Fibroblast of lung (primary cell): Measurements from ENCODE around the gene SEMA3B. TPM values are rescaled to one million over a fixed set of nuclear protein-coding genes. Genes with fewer than 3 reads are reported as not detected.

Source experiments
- DNase-seq, 2 donors: peaks; one replicate each; pipeline versions ENCODE4 v3.0.0 to v3.0.0-alpha.2; 2010; ENCODE audit warnings: low read depth in 2 of 2
- H2AFZ ChIP-seq: 2 replicates; pipeline ENCODE4 v1.5.1; 2012; ENCODE audit warnings: low read length, control low read depth, inconsistent platforms
- H3K27ac ChIP-seq: 2 replicates; pipeline ENCODE4 v1.5.1; 2011; ENCODE audit warnings: low read length, control low read depth; ENCODE audit not compliant: insufficient read depth
- H3K27me3 ChIP-seq: 2 replicates; pipeline ENCODE4 v1.5.1; 2011; ENCODE audit warnings: mild to moderate bottlenecking, low read length; ENCODE audit not compliant: control insufficient read depth, insufficient read depth
- H3K36me3 ChIP-seq: 2 replicates; pipeline ENCODE4 v1.5.1; 2011; ENCODE audit warnings: low read length; ENCODE audit not compliant: control insufficient read depth, insufficient read depth
- H3K4me1 ChIP-seq: 2 replicates; pipeline ENCODE4 v1.5.1; 2011; ENCODE audit warnings: low read length; ENCODE audit not compliant: control insufficient read depth, insufficient read depth; ENCODE audit errors: extremely low read depth
- H3K4me2 ChIP-seq: 2 replicates; pipeline ENCODE4 v1.5.1; 2011; ENCODE audit warnings: low read length, control low read depth; ENCODE audit not compliant: insufficient read depth; ENCODE audit errors: extremely low read depth
- H3K4me3 ChIP-seq, 4 experiments: fragments of 200-600 bp in 1 of 4; sonication (generic) in 1 of 4; replicated peaks in 1 of 4; 2 replicates each; pipeline ENCODE4 v1.5.1; 2011 to 2016; ENCODE audit warnings: low read length in 4 of 4, low read depth in 3 of 4, mild to moderate bottlenecking in 3 of 4, control low read depth in 2 of 4, inconsistent platforms in 1 of 4, mixed read lengths in 1 of 4; ENCODE audit not compliant: insufficient read depth in 1 of 4; ENCODE audit errors: control extremely low read depth in 1 of 4
- H3K79me2 ChIP-seq: 2 replicates; pipeline ENCODE4 v1.5.1; 2012; ENCODE audit warnings: mild to moderate bottlenecking, low read length, inconsistent platforms; ENCODE audit not compliant: control insufficient read depth, insufficient read depth
- H3K9ac ChIP-seq: 2 replicates; pipeline ENCODE4 v1.5.1; 2011; ENCODE audit warnings: mild to moderate bottlenecking, low read length, control low read depth; ENCODE audit not compliant: insufficient read depth
- H3K9me3 ChIP-seq: 2 replicates; pipeline ENCODE4 v1.5.1; 2012; ENCODE audit warnings: low read depth, low read length; ENCODE audit not compliant: control insufficient read depth, insufficient read depth
- H4K20me1 ChIP-seq: 2 replicates; pipeline ENCODE4 v1.5.1; 2011; ENCODE audit warnings: low read length; ENCODE audit not compliant: control insufficient read depth, insufficient read depth; ENCODE audit errors: extremely low read depth
- CTCF ChIP-seq, 2 donors: IDR thresholded peaks in 1 of 2; conservative IDR thresholded peaks in 1 of 2; 1 replicate in 1 of 2; 2 replicates in 1 of 2; pipeline ENCODE4 v1.5.1; 2011 to 2012; ENCODE audit warnings: low read length in 2 of 2, control low read depth in 1 of 2, inconsistent platforms in 1 of 2, low read depth in 1 of 2, mild to moderate bottlenecking in 1 of 2
- EZH2 ChIP-seq: IDR thresholded peaks from 2 replicates; pipeline ENCODE4 v1.5.1; 2012; ENCODE audit warnings: low read length, control low read depth, mild to moderate bottlenecking; ENCODE audit errors: missing control alignments
- polyA plus RNA-seq, 2 donors: library from polyadenylated mRNA; depleted of rRNA in 1 of 2; stranded (reverse) in 1 of 2; unstranded in 1 of 2; fragments of >200 nt; gene quantifications; 2 replicates each; pipeline ENCODE4 v1.2.1, GENCODE V29; 2011 to 2012; ENCODE audit warnings: missing spikeins in 1 of 2
- total RNA-seq: library from RNA; depleted of rRNA; stranded (reverse); fragments of >200 nt; gene quantifications from 2 replicates; pipeline ENCODE4 v1.2.1, GENCODE V29; 2014

The SEMA3B gene
- total and polyA plus RNA-seq, 2 donors (not counting 1 experiment from before 2014, with no cell fraction given) = 23.5 to 85.2 TPM

GRCh38 chr3:50251220-50251619 is 17.7 kb upstream of the SEMA3B start:
- peaks cover 23% of the 10 kb centered on the region for H3K36me3 ChIP-seq
- TF ChIP-seq EZH2 = no peak
- no peak for TF ChIP-seq CTCF (conservative IDR thresholded peaks at IDR 0.05 in 1 of 2, IDR thresholded peaks at IDR 0.05 in 1 of 2; ENCODE audit: low read depth in 1 of 2, low read length in 2 of 2)
- H4K20me1 ChIP-seq = peaks cover 2% of the 10 kb centered on the region
- peaks cover 43% of the 10 kb centered on the region for H3K4me1 ChIP-seq
- H3K4me2 ChIP-seq = no peak overlapping the region
- H3K79me2 ChIP-seq = peaks cover 73% of the 10 kb centered on the region
- H3K27ac ChIP-seq = peak overlapping the region; percentile 46
- no peaks in the 10 kb centered on the region for H3K9me3 ChIP-seq
- H2AFZ ChIP-seq = no peak overlapping the region
- H3K4me3 ChIP-seq = no peak overlapping the region
- peak; percentile 90 to 94 for DNase-seq
- H3K9ac ChIP-seq = no peak overlapping the region
- H3K27me3 ChIP-seq = no peaks in the 10 kb centered on the region

GRCh38 chr3:50254577-50255250 is 14.2 kb upstream of the SEMA3B start:
- no peak overlapping the region for H3K27ac ChIP-seq
- H3K4me1 ChIP-seq = peaks cover 14% of the 10 kb centered on the region

GRCh38 chr3:50255251-50255615 is 13.7 kb upstream of the SEMA3B start:
- DNase-seq = no peak
- Histone ChIP-seq H2AFZ (no peak overlapping the region), H3K27me3 (no peaks in the 10 kb centered on the region), H4K20me1 (peaks cover 2% of the 10 kb centered on the region), H3K27ac (no peak overlapping the region), H3K4me2 (no peak overlapping the region), H3K9ac (no peak overlapping the region), H3K4me3 (no peak overlapping the region), H3K9me3 (no peaks in the 10 kb centered on the region), H3K4me1 (peaks cover 13% of the 10 kb centered on the region), H3K79me2 (peaks cover 34% of the 10 kb centered on the region), H3K36me3 (peaks cover 38% of the 10 kb centered on the region)
- no peak for TF ChIP-seq CTCF (conservative IDR thresholded peaks at IDR 0.05 in 1 of 2, IDR thresholded peaks at IDR 0.05 in 1 of 2; ENCODE audit: low read depth in 1 of 2, low read length in 2 of 2)
- no peak for TF ChIP-seq EZH2

More at GRCh38 chr3:50254577-50255250, 14.2 kb upstream of the SEMA3B start:
- H3K27me3 ChIP-seq = no peaks in the 10 kb centered on the region
- H3K9me3 ChIP-seq = no peaks in the 10 kb centered on the region
- TF ChIP-seq EZH2 = no peak
- TF ChIP-seq CTCF (conservative IDR thresholded peaks at IDR 0.05 in 1 of 2, IDR thresholded peaks at IDR 0.05 in 1 of 2; ENCODE audit: low read depth in 1 of 2, low read length in 2 of 2) = no peak
- no peak overlapping the region for H3K4me3 ChIP-seq
- H3K36me3 ChIP-seq = peaks cover 38% of the 10 kb centered on the region
- no peak overlapping the region for H3K9ac ChIP-seq
- H4K20me1 ChIP-seq = peaks cover 2% of the 10 kb centered on the region
- H2AFZ ChIP-seq = no peak overlapping the region
- DNase-seq = peak; percentile 33 to 47
- peaks cover 39% of the 10 kb centered on the region for H3K79me2 ChIP-seq
- no peak overlapping the region for H3K4me2 ChIP-seq
